GM19193 (cell line): Measurements from ENCODE around the gene DENND1A.

Source experiments
- POLR2A ChIP-seq: IDR thresholded peaks from 4 replicates; pipeline ENCODE4 v1.6.1; 2011; ENCODE audit not compliant: insufficient read depth, insufficient read length; ENCODE audit errors: extremely low read depth

Gene DENND1A

DNA sequence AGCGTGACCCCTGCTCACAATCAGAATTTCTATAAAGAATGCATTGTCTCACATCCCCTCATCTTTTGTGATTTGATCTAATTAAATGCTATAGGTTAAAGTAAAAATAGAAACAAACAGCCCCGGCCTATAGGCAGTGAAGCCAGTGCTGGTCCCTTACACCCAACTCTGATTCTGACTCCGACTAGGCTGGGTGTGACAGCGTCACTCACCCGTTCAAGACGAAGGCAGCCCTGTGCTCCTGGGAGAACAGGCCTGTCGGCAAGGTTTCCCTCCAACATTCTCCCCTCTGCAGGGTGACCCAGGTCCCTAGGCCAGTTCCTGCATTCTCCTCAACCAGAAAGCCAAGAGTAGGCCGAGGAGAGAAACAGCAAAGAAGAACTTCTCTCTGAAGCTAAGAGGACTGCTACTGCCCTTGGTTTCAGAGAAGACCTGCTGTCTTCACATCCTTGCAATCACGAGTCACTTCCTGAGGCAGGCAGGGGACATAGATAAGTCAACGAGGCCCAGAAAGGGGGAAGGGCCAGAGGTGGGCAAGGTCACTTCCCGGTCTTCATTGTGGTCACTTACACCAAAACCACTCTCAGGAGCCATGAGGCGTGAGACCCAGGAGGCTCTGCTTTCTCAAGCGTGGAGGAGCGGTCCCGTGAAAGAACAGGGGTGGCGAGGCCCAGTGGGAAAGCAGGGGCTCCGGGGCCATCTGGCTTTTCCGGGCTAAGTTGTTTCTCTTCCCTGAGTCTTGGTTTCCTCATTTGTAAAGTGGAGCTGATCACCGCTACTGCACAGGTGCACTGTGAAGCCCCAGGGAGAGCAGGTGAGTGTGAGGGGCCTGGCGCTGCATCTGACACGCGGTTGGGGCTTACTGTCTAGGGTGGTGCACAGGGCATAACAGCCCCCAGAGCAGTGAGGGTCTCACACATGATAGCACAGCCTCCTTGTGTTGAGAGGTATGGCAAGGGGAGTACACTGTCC, 373.2 kb downstream of the DENND1A start:
- TF ChIP-seq POLR2A: no peak

- no peak for TF ChIP-seq POLR2A
Measured at GRCh38 chr9:123555646-123556045, 374.3 kb downstream of the DENND1A start.

GRCh38 chr9:123552530-123552929, 377.4 kb downstream of the DENND1A start:
- no peak for TF ChIP-seq POLR2A

- TF ChIP-seq POLR2A: no peak
Measured at GRCh38 chr9:123551734-123552133, 378.2 kb downstream of the DENND1A start.

DNA sequence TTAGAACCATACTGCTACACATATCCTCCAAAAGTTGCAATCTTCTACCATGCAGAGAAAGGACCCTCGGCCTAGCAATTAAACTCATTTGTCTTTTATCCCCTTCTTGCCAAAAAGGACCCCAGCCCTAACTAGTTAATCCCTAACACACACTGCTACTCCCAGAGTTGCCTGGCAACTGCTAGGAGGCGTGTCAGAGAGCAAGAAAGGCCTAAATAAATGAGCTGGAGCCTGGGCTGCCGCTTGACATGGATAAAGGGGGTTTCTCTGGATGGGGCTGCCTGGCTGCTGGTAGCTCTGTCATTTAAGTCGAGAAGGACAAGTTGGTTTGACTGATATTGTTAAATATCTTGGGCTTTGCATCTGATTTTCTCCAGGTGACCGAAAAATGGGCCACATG, 379.1 kb downstream of the DENND1A start:
- no peak for TF ChIP-seq POLR2A

- TF ChIP-seq POLR2A: no peak
Measured at GRCh38 chr9:123550012-123550411, 379.9 kb downstream of the DENND1A start.

GRCh38 chr9:123548741-123549545, 381.0 kb downstream of the DENND1A start:
- no peak for TF ChIP-seq POLR2A

DNA sequence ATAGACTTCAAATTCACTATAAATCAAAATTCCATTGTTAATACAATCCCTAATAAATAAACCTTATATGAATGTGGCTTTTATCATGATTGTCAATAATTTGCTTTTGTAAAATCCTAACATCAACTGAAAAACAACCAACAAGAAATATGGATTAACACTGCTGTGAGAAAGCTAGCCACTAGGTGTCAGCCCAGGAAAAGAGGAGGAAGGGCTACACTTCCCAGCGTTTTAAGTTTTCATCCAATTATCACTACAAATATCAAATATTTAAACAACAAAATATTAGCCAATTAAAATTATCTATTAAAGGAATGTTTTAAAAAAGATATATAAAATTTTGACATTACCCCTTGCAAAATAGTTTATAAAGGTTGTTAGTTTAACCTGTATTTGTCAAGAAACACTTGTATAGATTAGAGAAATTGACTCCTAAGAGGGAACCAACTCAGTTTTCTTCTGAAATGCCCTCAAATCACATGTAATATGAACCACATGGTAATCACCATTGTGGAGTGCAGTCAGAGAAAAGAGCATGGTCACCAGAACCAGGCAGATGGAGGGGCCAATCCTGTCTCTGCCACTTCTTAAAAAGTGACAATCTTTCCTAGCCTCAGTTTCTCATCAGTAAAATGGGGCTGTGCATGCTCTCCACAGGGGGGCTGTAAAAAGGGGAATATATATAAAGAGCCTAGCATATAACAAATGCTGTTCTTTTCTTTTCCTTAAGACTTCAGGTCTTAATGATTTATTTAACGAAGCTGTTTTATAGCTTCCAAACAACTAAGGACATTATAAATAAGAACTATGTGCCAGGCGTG, 385.7 kb downstream of the DENND1A start:
- TF ChIP-seq POLR2A: no peak

GRCh38 chr9:123543492-123543891, 386.4 kb downstream of the DENND1A start:
- TF ChIP-seq POLR2A: no peak

DNA sequence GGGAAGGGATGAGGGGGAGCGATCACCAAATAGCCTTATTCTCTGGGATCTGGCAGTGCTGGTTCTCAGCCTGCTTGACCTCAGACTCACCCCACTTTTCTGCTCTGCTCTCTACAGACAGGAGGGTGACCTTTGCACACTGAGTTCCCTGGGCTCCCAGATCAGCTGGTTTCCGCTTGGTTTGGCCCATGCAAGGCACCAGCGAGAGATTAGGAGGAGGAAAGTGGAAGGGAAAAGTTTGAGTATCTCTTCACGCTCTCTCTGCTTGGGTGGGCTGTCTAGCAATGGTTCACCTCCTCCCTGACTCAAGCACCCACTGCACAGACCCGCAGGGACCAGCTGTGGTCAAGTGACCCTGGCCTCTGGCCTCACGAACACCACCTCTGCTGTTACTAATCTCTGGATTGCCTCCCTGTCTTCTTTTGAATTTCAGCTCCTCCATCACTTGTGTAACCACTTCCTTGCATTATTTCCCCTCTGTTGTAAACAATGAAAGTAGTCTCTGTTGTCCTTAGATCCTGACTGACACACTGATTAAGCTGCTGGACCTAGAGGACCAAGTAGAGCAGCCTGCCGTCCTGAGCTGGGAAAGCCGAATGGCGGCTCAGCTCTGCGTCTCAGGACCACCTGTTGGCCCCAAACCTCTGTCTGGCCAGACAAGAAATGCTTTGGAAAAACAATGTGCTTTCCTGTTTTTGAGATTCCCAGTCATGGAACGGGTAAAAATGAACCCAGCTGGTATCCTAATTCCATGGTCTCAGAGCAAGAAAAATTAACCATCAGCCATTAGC, 387.3 kb downstream of the DENND1A start:
- TF ChIP-seq POLR2A: no peak

GRCh38 chr9:123541411-123541810, 388.5 kb downstream of the DENND1A start:
- no peak for TF ChIP-seq POLR2A

GRCh38 chr9:123540457-123540856, 389.5 kb downstream of the DENND1A start:
- TF ChIP-seq POLR2A: no peak

DNA sequence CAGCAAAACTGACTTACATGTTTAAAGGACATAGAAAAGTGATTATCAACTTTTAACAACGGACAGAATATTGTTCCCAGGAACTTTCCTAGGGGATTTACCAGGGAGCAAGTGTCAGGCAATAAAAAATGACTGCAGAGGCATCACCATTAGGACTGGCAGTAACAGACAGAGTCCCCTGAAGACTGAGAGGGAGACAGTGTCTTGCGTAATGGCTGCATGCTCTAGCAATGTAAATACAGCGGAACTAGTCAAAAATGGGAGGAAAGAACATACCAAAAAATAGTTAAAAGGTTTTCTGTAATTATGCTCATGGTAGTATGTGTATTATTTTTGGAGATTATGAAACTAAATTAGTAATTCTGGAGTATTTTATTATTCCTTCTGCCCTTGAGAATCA, 392.1 kb downstream of the DENND1A start:
- TF ChIP-seq POLR2A: no peak

DNA sequence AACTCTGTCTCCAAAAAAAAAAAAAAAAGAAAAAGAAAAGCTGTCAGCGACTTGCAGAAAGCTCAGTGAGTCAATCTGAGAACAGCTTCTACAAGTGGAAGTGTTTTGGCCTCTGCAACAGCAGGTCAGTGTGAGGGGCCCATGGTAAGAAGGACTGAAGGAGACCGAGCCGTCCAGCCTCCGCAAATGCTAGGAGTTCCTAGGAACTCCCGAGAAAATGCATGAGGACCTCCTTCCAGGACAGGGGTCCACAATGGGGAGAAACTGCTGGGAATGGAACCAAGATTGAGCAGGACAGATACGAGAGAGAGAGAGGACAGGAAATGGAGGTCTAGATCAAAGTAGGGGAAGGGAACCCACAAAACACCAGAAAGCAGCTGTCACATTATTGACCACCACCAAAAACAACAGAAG, 393.5 kb downstream of the DENND1A start:
- TF ChIP-seq POLR2A: no peak
